Heart left ventricle (tissue), 13 donors: Measurements from ENCODE around the gene CDKN3.

Experiments
- CTCF ChIP-seq, 12 donors: fragments of 200-600 bp; sonication (generic) in 4 of 12; IDR thresholded peaks; one replicate each; pipeline versions ENCODE4 v1.5.0 to v1.8.0; 2018 to 2022; ENCODE audit warnings: antibody characterized with exemption in 12 of 12, mild to moderate bottlenecking in 5 of 12
- POLR2A ChIP-seq, 2 donors: fragments of 450-650 bp; IDR thresholded peaks; one replicate each; pipeline ENCODE4 v1.6.1; 2017; ENCODE audit warnings: antibody characterized with exemption in 2 of 2, mild to moderate bottlenecking in 2 of 2, moderate library complexity in 2 of 2
- donor health status: ischemic (EF 13 %, LVEDD 7.1; RV severe dilation, severe dysfunction).
- donor health status: DM: no; HTN: yes; CAD: no.
- donor health status: DM: no; HTN: no; CAD: no.
- donor health status: ischemic (EF 25% LVEDD 6.9; RV normal size, moderate dysfunction).
- donor health status: ischemic (EF 25% LVEDD 5.7; RV mildly dilated, moderate dysfunction).
- donor health status: ischemic (EF 35%, LVEDD 5.7; RV mildly dilated, moderate dysfunction).
- donor health status: nonischemic (EF 11% LVEDD 7.7; RV severe dilation, severe dysfunction).
- donor health status: DM: yes; HTN: yes; CAD: no.
- donor health status: PGD.
- donor health status: ischemic (EF 29% LVEDD 5.4; RV normal size, mild dysfunction).
- donor health status: nonischemic (EF 23%, LVEDD 6.1; RV moderate dilation, normal function).

GRCh38 chr14:54377501-54377900, 19.3 kb upstream of the CDKN3 start:
- TF ChIP-seq CTCF (IDR thresholded peaks at IDR 0.05) (no peak), POLR2A (IDR thresholded peaks at IDR 0.05) (no peak)
